Uterus (tissue), 2 donors: ENCODE data around the gene EFEMP2.

ENCODE experiments used
- CTCF ChIP-seq, 4 experiments: fragments of 200-600 bp in 2 of 4; fragments of 450-650 bp in 2 of 4; sonication (generic) in 2 of 4; IDR thresholded peaks; one replicate each; pipeline ENCODE4 v1.5.1; 2016 to 2019; ENCODE audit warnings: antibody characterized with exemption in 4 of 4, mild to moderate bottlenecking in 2 of 4, moderate library complexity in 1 of 4
- POLR2A ChIP-seq, 2 donors: fragments of 450-650 bp; IDR thresholded peaks; one replicate each; pipeline ENCODE4 v1.6.1; 2016; ENCODE audit warnings: antibody characterized with exemption in 2 of 2, mild to moderate bottlenecking in 1 of 2, moderate library complexity in 1 of 2

GRCh38 chr11:65903715-65904114 lies 31.1 kb upstream of the EFEMP2 start:
- TF ChIP-seq CTCF (IDR thresholded peaks at IDR 0.05) (no peak), POLR2A (IDR thresholded peaks at IDR 0.05) (no peak)
